ENCODE data around the gene MAP3K2. TPM values are rescaled to one million over a fixed set of nuclear protein-coding genes. Genes with fewer than 3 reads are reported as not detected.

Gene MAP3K2
- total RNA-seq, 4 donors from 2014 or later, result 84.8 to 118 (median 92.8) TPM

GRCh38 chr2:127371037-127371436, 16.7 kb downstream of the MAP3K2 start:
- peak overlapping the region; percentile 24 to 91 (median 57) for H3K27ac ChIP-seq
- TF ChIP-seq CTCF (IDR thresholded peaks at IDR 0.05) (peak in 1 of 6 experiments; percentile 14), POLR2A (IDR thresholded peaks at IDR 0.05) (no peak)
- H3K4me1 ChIP-seq, result peaks cover 11 to 23% of the 10 kb centered on the region in 2 donors
- WGBS, 2 donors, result 46 to 62% methylated on average over 11 of the region's 11 CpGs
- H3K4me3 ChIP-seq (replicated peaks in 1 of 3), result no peak overlapping the region
- no peaks in the 10 kb centered on the region for H3K36me3 ChIP-seq
- peak; percentile 81 for DNase-seq
- intact Hi-C loops (cut with DNase I), result no loop called here
- H3K27me3 ChIP-seq, result no peaks in the 10 kb centered on the region
- H3K9me3 ChIP-seq, result no peaks in the 10 kb centered on the region

GRCh38 chr2:127370010-127370409, 17.8 kb downstream of the MAP3K2 start:
- Histone ChIP-seq H3K27me3 (no peaks in the 10 kb centered on the region), H3K27ac (peak overlapping the region in 2 of 3 donors; percentile 57 to 91), H3K36me3 (no peaks in the 10 kb centered on the region), H3K4me3 (replicated peaks in 1 of 3) (no peak overlapping the region), H3K9me3 (no peaks in the 10 kb centered on the region), H3K4me1 (peaks cover 18 to 34% of the 10 kb centered on the region in 2 donors)
- intact Hi-C loops (cut with DNase I), result no loop called here
- DNase-seq, result no peak
- TF ChIP-seq POLR2A (IDR thresholded peaks at IDR 0.05), result no peak
- WGBS, 2 donors, result 92 to 98% methylated on average over 10 of the region's 10 CpGs

- Histone ChIP-seq H3K4me3 (replicated peaks in 1 of 3) (no peak overlapping the region), H3K9me3 (no peaks in the 10 kb centered on the region), H3K27me3 (no peaks in the 10 kb centered on the region), H3K27ac (peak overlapping the region in 2 of 3 donors; percentile 27 to 29), H3K4me1 (peaks cover 19 to 29% of the 10 kb centered on the region in 2 donors), H3K36me3 (no peaks in the 10 kb centered on the region)
- TF ChIP-seq CTCF (IDR thresholded peaks at IDR 0.05), result no peak
- TF ChIP-seq POLR2A (IDR thresholded peaks at IDR 0.05), result no peak
- DNase-seq, result no peak
- intact Hi-C loops (cut with DNase I), result no loop called here
- 75 to 77% methylated on average over 2 of the region's 2 CpGs for WGBS, 2 donors
Measured at GRCh38 chr2:127365211-127365643, 22.5 kb downstream of the MAP3K2 start.

GRCh38 chr2:127362971-127363370, 24.8 kb downstream of the MAP3K2 start:
- WGBS, 2 donors, result 80 to 84% methylated on average over 5 of the region's 5 CpGs
- H3K9me3 ChIP-seq, result no peaks in the 10 kb centered on the region
- no peak for DNase-seq
- H3K27ac ChIP-seq, result no peak overlapping the region
- H3K4me1 ChIP-seq, result peaks cover 24 to 45% of the 10 kb centered on the region in 2 donors
- no peaks in the 10 kb centered on the region for H3K27me3 ChIP-seq
- intact Hi-C loops (cut with DNase I), result no loop called here
- no peaks in the 10 kb centered on the region for H3K36me3 ChIP-seq
- no peak overlapping the region for H3K4me3 ChIP-seq (replicated peaks in 1 of 3)
- no peak for TF ChIP-seq CTCF (IDR thresholded peaks at IDR 0.05)
- TF ChIP-seq POLR2A (IDR thresholded peaks at IDR 0.05), result no peak

- no peak for DNase-seq
- H3K27ac ChIP-seq, result no peak overlapping the region
- H3K36me3 ChIP-seq, result no peaks in the 10 kb centered on the region
- intact Hi-C loops (cut with DNase I), result no loop called here
- H3K4me1 ChIP-seq, result peaks cover 24 to 45% of the 10 kb centered on the region in 2 donors
- no peaks in the 10 kb centered on the region for H3K27me3 ChIP-seq
- H3K4me3 ChIP-seq (replicated peaks in 1 of 3), result no peak overlapping the region
- H3K9me3 ChIP-seq, result no peaks in the 10 kb centered on the region
- TF ChIP-seq POLR2A (IDR thresholded peaks at IDR 0.05) (no peak), CTCF (IDR thresholded peaks at IDR 0.05) (no peak)
- 82 to 88% methylated on average over 10 of the region's 10 CpGs for WGBS, 2 donors
Measured at GRCh38 chr2:127361929-127362885, 25.6 kb downstream of the MAP3K2 start.

All from thyroid gland (tissue), 4 donors.